Activated CD8-positive, alpha-beta T cell treated with anti-CD3 and anti-CD28 coated beads, Interleukin-2, amount 10 ng/mL, durations not matched to agents 7 days and 5 days (primary cell): ENCODE data around the gene GNL1. TPM values are rescaled to one million over a fixed set of nuclear protein-coding genes. Genes with fewer than 3 reads are reported as not detected.
A peak's percentile ranks its signal among the peaks of the same experiment; 100 is the strongest.

Source experiments
- ATAC-seq: fragments of 150-1000 bp; cut with Tn5 transposase; one replicate; pipeline ENCODE4 v1.10.0; 2021; ENCODE audit warnings: moderate library complexity
- CTCF ChIA-PET: fragments of 350-600 bp; sonication (Branson Sonifier 250); formaldehyde crosslinking; loops from one replicate; lab custom pipeline; 2021; ENCODE audit warnings: antibody characterized with exemption; lab: Charles Lee
- POLR2A ChIA-PET: fragments of 350-600 bp; sonication (Branson Sonifier 250); formaldehyde crosslinking; loops from one replicate; lab custom pipeline; 2021; ENCODE audit warnings: antibody characterized with exemption; lab: Charles Lee
- DNase-seq: peaks from one replicate; pipeline ENCODE4 v3.0.0-alpha.2; 2020
- H3K27ac Mint-ChIP-seq: one replicate; pipeline ENCODE4 v1.8.0; 2021; ENCODE audit warnings: mild to moderate bottlenecking, mixed read lengths
- H3K27me3 Mint-ChIP-seq: one replicate; pipeline ENCODE4 v1.8.0; 2021; ENCODE audit warnings: low read depth, mixed read lengths
- H3K36me3 Mint-ChIP-seq: one replicate; pipeline ENCODE4 v1.8.0; 2021; ENCODE audit warnings: low read depth, mixed read lengths
- H3K4me1 Mint-ChIP-seq: one replicate; pipeline ENCODE4 v1.8.0; 2021; ENCODE audit warnings: low read depth, mixed read lengths
- H3K4me3 Mint-ChIP-seq: one replicate; pipeline ENCODE4 v1.8.0; 2021; ENCODE audit warnings: mild to moderate bottlenecking, mixed read lengths
- H3K9me3 Mint-ChIP-seq: one replicate; pipeline ENCODE4 v1.8.0; 2022; ENCODE audit warnings: mixed read lengths; ENCODE audit not compliant: insufficient read depth
- total RNA-seq, 2 experiments: library from RNA; stranded (reverse); gene quantifications; one replicate each; pipeline ENCODE4 v1.2.3, GENCODE V29; 2021

The GNL1 gene
- total RNA-seq, 2 experiments from 2014 or later, result 63.7 to 69.9 TPM

GRCh38 chr6:30592287-30592686, 36.0 kb upstream of the GNL1 start:
- H3K27me3 Mint-ChIP-seq, result no peaks in the 10 kb centered on the region
- ChIA-PET POLR2A (interaction anchor here (0.6 to 0.8 kb wide), 2 partner anchors 46 to 403 kb away, joined by 3 read pairs; no protein-coding TSS in a partner anchor), CTCF (interaction anchor here (1.0 to 1.6 kb wide), 7 partner anchors 21 to 139 kb away, joined by 3 to 5 read pairs (median 4); no protein-coding TSS in a partner anchor)
- H3K9me3 Mint-ChIP-seq, result no peaks in the 10 kb centered on the region
- H3K4me3 Mint-ChIP-seq, result no peak overlapping the region
- H3K4me1 Mint-ChIP-seq, result peaks cover 2% of the 10 kb centered on the region
- H3K36me3 Mint-ChIP-seq, result peaks cover 59% of the 10 kb centered on the region
- H3K27ac Mint-ChIP-seq, result no peak overlapping the region
- ATAC-seq (no peak), DNase-seq (no peak)

- Mint-ChIP-seq H3K27ac (no peak overlapping the region), H3K4me1 (peaks cover 2% of the 10 kb centered on the region), H3K36me3 (peaks cover 68% of the 10 kb centered on the region), H3K9me3 (no peaks in the 10 kb centered on the region), H3K4me3 (no peak overlapping the region), H3K27me3 (no peaks in the 10 kb centered on the region)
- POLR2A ChIA-PET, result interaction anchor here (0.7 to 1.6 kb wide), 3 partner anchors 21 to 101 kb away, joined by 3 to 5 read pairs (median 4); partner anchors contain the start of gene ABCF1
- DNase-seq (no peak), ATAC-seq (no peak)
- CTCF ChIA-PET, result interaction anchor here (0.8 to 2.2 kb wide), 5 partner anchors 47 to 139 kb away, joined by 4 to 8 read pairs (median 6); no protein-coding TSS in a partner anchor
Observed at GRCh38 chr6:30591008-30591407, 34.7 kb upstream of the GNL1 start.

- ChIA-PET CTCF (interaction anchor here (0.5 to 2.2 kb wide), 7 partner anchors 25 to 426 kb away, joined by 3 to 8 read pairs (median 4); no protein-coding TSS in a partner anchor), POLR2A (interaction anchor here (0.7 to 1.6 kb wide), 3 partner anchors 20 to 82 kb away, joined by 3 to 5 read pairs (median 4); partner anchors contain the start of genes ABCF1 and DHX16)
- Mint-ChIP-seq H3K27ac (no peak overlapping the region), H3K27me3 (no peaks in the 10 kb centered on the region), H3K4me3 (no peak overlapping the region), H3K9me3 (no peaks in the 10 kb centered on the region), H3K4me1 (peaks cover 2% of the 10 kb centered on the region), H3K36me3 (peaks cover 72% of the 10 kb centered on the region)
- ATAC-seq (no peak), DNase-seq (no peak)
Observed at GRCh38 chr6:30590509-30590908, 34.2 kb upstream of the GNL1 start.

- Mint-ChIP-seq H3K9me3 (no peaks in the 10 kb centered on the region), H3K27ac (no peak overlapping the region), H3K36me3 (peaks cover 74% of the 10 kb centered on the region), H3K4me1 (no peaks in the 10 kb centered on the region), H3K27me3 (no peaks in the 10 kb centered on the region), H3K4me3 (no peak overlapping the region)
- no peak for DNase-seq
- ATAC-seq, result no peak
- ChIA-PET POLR2A (interaction anchor here (1.3 to 1.6 kb wide), 2 partner anchors 20 to 83 kb away, joined by 4 to 5 read pairs; partner anchors contain the start of genes ABCF1 and DHX16), CTCF (interaction anchor here (0.5 to 2.2 kb wide), 7 partner anchors 25 to 425 kb away, joined by 3 to 8 read pairs (median 4); no protein-coding TSS in a partner anchor)
Observed at GRCh38 chr6:30589754-30590358, 33.6 kb upstream of the GNL1 start.

- ATAC-seq, result no peak
- CTCF ChIA-PET, result interaction anchor here (3.6 kb wide), 1 partner anchor 14 kb away, joined by 20 read pairs; no protein-coding TSS in a partner anchor
- H3K4me3 Mint-ChIP-seq, result no peak overlapping the region
- no peak overlapping the region for H3K27ac Mint-ChIP-seq
- H3K4me1 Mint-ChIP-seq, result no peaks in the 10 kb centered on the region
- H3K36me3 Mint-ChIP-seq, result peaks cover 77% of the 10 kb centered on the region
- POLR2A ChIA-PET, result interaction anchor here (0.7 to 1.4 kb wide), 2 partner anchors 14 to 17 kb away, joined by 3 to 6 read pairs; no protein-coding TSS in a partner anchor
- no peaks in the 10 kb centered on the region for H3K9me3 Mint-ChIP-seq
- H3K27me3 Mint-ChIP-seq, result no peaks in the 10 kb centered on the region
- no peak for DNase-seq
Observed at GRCh38 chr6:30583921-30584320, 27.6 kb upstream of the GNL1 start.

- no peaks in the 10 kb centered on the region for H3K9me3 Mint-ChIP-seq
- H3K36me3 Mint-ChIP-seq, result peaks cover 63% of the 10 kb centered on the region
- no peak for DNase-seq
- peaks cover 21% of the 10 kb centered on the region for H3K4me1 Mint-ChIP-seq
- no peaks in the 10 kb centered on the region for H3K27me3 Mint-ChIP-seq
- no peak overlapping the region for H3K4me3 Mint-ChIP-seq
- no peak for ATAC-seq
- CTCF ChIA-PET, result interaction anchor here (0.8 to 2.7 kb wide), 9 partner anchors 19 to 98 kb away, joined by 3 to 11 read pairs (median 4); no protein-coding TSS in a partner anchor
- POLR2A ChIA-PET, result interaction anchor here (0.6 to 1.0 kb wide), 4 partner anchors 22 to 321 kb away, joined by 3 read pairs; no protein-coding TSS in a partner anchor
- H3K27ac Mint-ChIP-seq, result no peak overlapping the region
Observed at GRCh38 chr6:30578051-30578450, 21.8 kb upstream of the GNL1 start.

GRCh38 chr6:30573113-30573512, 16.8 kb upstream of the GNL1 start:
- H3K27ac Mint-ChIP-seq, result peak overlapping the region; percentile 8
- peaks cover 2% of the 10 kb centered on the region for H3K27me3 Mint-ChIP-seq
- H3K4me1 Mint-ChIP-seq, result peaks cover 51% of the 10 kb centered on the region
- ChIA-PET POLR2A (interaction anchor here (0.7 to 1.1 kb wide), 2 partner anchors 83 to 89 kb away, joined by 3 to 4 read pairs; no protein-coding TSS in a partner anchor), CTCF (interaction anchor here (0.7 to 1.5 kb wide), 6 partner anchors 24 to 119 kb away, joined by 3 to 9 read pairs (median 4); no protein-coding TSS in a partner anchor)
- H3K9me3 Mint-ChIP-seq, result no peaks in the 10 kb centered on the region
- H3K36me3 Mint-ChIP-seq, result peaks cover 35% of the 10 kb centered on the region
- no peak for DNase-seq
- H3K4me3 Mint-ChIP-seq, result peak overlapping the region; percentile 96
- no peak for ATAC-seq

GRCh38 chr6:30572148-30572547, 15.9 kb upstream of the GNL1 start:
- DNase-seq, result no peak
- Mint-ChIP-seq H3K27ac (peak overlapping the region; percentile 98), H3K27me3 (peaks cover 2% of the 10 kb centered on the region), H3K9me3 (no peaks in the 10 kb centered on the region), H3K4me1 (peaks cover 54% of the 10 kb centered on the region), H3K36me3 (peaks cover 25% of the 10 kb centered on the region), H3K4me3 (peak overlapping the region; percentile 96)
- ChIA-PET POLR2A (no interaction called here), CTCF (no interaction called here)
- ATAC-seq, result no peak

- ChIA-PET POLR2A (interaction anchor here (0.7 to 3.6 kb wide), 9 partner anchors 14 to 358 kb away, joined by 3 to 46 read pairs (median 7); partner anchors contain the start of genes GNL1, MRPS18B, PPP1R10 and PRR3), CTCF (interaction anchor here (1.0 to 3.2 kb wide), 8 partner anchors 13 to 107 kb away, joined by 3 to 44 read pairs (median 6); partner anchors contain the start of genes MRPS18B and PPP1R10)
- Mint-ChIP-seq H3K27me3 (peaks cover 2% of the 10 kb centered on the region), H3K27ac (peak overlapping the region; percentile 98), H3K36me3 (peaks cover 21% of the 10 kb centered on the region), H3K9me3 (no peaks in the 10 kb centered on the region), H3K4me1 (peaks cover 54% of the 10 kb centered on the region), H3K4me3 (peak overlapping the region; percentile 96)
- ATAC-seq, result no peak
- no peak for DNase-seq
Observed at GRCh38 chr6:30571762-30572082, 15.4 kb upstream of the GNL1 start.

- Mint-ChIP-seq H3K27me3 (peaks cover 2% of the 10 kb centered on the region), H3K4me3 (peak within 1 kb of the TSS; percentile 96), H3K4me1 (peaks cover 54% of the 10 kb centered on the region), H3K36me3 (peaks cover 18% of the 10 kb centered on the region), H3K9me3 (no peaks in the 10 kb centered on the region), H3K27ac (peak within 1 kb of the TSS; percentile 98)
- CTCF ChIA-PET, result interaction anchor here (0.8 to 3.2 kb wide), 10 partner anchors 12 to 108 kb away, joined by 3 to 44 read pairs (median 6); partner anchors contain the start of genes MRPS18B and PPP1R10
- DNase-seq, result peak; percentile 99
- POLR2A ChIA-PET, result interaction anchor here (0.6 to 3.6 kb wide), 18 partner anchors 14 to 357 kb away, joined by 3 to 46 read pairs (median 4); partner anchors contain the start of genes GNL1, MRPS18B, PPP1R10 and PRR3
- peak; percentile 96 for ATAC-seq
Observed at GRCh38 chr6:30571075-30571761, 14.9 kb upstream of the GNL1 start, which contains the start of gene ABCF1. TSS of gene ABCF1 (plus strand) at chr6:30571442. CDS start at chr6:30571488, 46 bp downstream.

- ATAC-seq (peak; percentile 25), DNase-seq (no peak)
- H3K4me1 Mint-ChIP-seq, result peaks cover 54% of the 10 kb centered on the region
- peaks cover 2% of the 10 kb centered on the region for H3K27me3 Mint-ChIP-seq
- CTCF ChIA-PET, result interaction anchor here (0.6 to 3.2 kb wide), 11 partner anchors 12 to 166 kb away, joined by 3 to 44 read pairs (median 6); partner anchors contain the start of genes MRPS18B and PPP1R10
- H3K36me3 Mint-ChIP-seq, result peaks cover 18% of the 10 kb centered on the region
- POLR2A ChIA-PET, result interaction anchor here (0.6 to 3.6 kb wide), 19 partner anchors 13 to 357 kb away, joined by 3 to 46 read pairs (median 3); partner anchors contain the start of genes GNL1, MRPS18B, PPP1R10 and PRR3
- peak overlapping the region; percentile 96 for H3K4me3 Mint-ChIP-seq
- peak overlapping the region; percentile 87 for H3K27ac Mint-ChIP-seq
- H3K9me3 Mint-ChIP-seq, result no peaks in the 10 kb centered on the region
Observed at GRCh38 chr6:30570740-30571074, 14.4 kb upstream of the GNL1 start.
